ENCODE data around the gene C14orf132. TPM values are rescaled to one million over a fixed set of nuclear protein-coding genes. Genes with fewer than 3 reads are reported as not detected.

Gene C14orf132
- total and polyA plus RNA-seq, 9 of the 15 experiments (the other 6 are each of a cell fraction or from before 2014, with no cell fraction given) = not detected

DNA sequence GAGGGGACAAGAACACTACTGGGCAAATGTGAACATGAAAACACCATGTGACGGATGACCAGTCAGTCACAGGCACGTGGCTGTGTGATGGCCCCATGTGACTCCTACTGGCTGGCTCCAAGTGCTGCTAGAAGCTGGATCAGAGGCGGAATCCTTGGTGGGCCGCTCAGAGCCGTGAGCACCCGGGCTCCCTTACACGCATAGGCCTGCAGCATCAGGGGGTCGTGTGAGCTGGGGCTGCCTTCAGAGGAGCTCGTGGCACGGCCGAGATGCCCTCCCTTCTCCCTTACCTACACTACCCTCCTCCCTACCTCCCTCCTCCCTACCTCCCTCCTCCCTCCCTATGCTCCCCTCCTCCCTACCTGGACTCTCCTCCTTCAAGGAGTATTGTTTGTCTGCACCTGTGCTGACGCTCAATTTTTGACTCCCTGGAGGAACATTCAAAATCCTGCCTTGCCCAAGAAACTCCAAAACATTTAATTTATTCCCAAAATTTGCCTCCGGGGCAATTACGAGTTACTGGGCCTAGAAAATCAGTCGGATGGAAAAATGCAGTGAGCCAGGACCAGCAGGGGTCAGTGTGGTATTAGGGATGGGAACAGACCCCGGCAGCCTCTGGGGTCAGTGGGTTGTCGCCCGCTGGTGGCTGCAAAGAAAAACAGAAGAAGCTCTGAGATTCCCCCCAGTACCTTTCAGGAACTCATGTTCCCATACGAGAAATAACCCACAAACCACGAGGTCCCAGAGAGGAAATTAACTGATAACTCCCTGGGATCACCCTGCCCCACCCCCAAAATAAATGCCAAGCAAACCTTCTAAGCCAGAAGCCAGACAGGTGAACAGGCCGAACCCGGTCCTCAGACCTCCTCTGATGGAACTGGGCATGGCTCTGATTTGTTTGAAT is 61.3 kb downstream of the C14orf132 start (continued):
- TF ChIP-seq, protein P1, sequence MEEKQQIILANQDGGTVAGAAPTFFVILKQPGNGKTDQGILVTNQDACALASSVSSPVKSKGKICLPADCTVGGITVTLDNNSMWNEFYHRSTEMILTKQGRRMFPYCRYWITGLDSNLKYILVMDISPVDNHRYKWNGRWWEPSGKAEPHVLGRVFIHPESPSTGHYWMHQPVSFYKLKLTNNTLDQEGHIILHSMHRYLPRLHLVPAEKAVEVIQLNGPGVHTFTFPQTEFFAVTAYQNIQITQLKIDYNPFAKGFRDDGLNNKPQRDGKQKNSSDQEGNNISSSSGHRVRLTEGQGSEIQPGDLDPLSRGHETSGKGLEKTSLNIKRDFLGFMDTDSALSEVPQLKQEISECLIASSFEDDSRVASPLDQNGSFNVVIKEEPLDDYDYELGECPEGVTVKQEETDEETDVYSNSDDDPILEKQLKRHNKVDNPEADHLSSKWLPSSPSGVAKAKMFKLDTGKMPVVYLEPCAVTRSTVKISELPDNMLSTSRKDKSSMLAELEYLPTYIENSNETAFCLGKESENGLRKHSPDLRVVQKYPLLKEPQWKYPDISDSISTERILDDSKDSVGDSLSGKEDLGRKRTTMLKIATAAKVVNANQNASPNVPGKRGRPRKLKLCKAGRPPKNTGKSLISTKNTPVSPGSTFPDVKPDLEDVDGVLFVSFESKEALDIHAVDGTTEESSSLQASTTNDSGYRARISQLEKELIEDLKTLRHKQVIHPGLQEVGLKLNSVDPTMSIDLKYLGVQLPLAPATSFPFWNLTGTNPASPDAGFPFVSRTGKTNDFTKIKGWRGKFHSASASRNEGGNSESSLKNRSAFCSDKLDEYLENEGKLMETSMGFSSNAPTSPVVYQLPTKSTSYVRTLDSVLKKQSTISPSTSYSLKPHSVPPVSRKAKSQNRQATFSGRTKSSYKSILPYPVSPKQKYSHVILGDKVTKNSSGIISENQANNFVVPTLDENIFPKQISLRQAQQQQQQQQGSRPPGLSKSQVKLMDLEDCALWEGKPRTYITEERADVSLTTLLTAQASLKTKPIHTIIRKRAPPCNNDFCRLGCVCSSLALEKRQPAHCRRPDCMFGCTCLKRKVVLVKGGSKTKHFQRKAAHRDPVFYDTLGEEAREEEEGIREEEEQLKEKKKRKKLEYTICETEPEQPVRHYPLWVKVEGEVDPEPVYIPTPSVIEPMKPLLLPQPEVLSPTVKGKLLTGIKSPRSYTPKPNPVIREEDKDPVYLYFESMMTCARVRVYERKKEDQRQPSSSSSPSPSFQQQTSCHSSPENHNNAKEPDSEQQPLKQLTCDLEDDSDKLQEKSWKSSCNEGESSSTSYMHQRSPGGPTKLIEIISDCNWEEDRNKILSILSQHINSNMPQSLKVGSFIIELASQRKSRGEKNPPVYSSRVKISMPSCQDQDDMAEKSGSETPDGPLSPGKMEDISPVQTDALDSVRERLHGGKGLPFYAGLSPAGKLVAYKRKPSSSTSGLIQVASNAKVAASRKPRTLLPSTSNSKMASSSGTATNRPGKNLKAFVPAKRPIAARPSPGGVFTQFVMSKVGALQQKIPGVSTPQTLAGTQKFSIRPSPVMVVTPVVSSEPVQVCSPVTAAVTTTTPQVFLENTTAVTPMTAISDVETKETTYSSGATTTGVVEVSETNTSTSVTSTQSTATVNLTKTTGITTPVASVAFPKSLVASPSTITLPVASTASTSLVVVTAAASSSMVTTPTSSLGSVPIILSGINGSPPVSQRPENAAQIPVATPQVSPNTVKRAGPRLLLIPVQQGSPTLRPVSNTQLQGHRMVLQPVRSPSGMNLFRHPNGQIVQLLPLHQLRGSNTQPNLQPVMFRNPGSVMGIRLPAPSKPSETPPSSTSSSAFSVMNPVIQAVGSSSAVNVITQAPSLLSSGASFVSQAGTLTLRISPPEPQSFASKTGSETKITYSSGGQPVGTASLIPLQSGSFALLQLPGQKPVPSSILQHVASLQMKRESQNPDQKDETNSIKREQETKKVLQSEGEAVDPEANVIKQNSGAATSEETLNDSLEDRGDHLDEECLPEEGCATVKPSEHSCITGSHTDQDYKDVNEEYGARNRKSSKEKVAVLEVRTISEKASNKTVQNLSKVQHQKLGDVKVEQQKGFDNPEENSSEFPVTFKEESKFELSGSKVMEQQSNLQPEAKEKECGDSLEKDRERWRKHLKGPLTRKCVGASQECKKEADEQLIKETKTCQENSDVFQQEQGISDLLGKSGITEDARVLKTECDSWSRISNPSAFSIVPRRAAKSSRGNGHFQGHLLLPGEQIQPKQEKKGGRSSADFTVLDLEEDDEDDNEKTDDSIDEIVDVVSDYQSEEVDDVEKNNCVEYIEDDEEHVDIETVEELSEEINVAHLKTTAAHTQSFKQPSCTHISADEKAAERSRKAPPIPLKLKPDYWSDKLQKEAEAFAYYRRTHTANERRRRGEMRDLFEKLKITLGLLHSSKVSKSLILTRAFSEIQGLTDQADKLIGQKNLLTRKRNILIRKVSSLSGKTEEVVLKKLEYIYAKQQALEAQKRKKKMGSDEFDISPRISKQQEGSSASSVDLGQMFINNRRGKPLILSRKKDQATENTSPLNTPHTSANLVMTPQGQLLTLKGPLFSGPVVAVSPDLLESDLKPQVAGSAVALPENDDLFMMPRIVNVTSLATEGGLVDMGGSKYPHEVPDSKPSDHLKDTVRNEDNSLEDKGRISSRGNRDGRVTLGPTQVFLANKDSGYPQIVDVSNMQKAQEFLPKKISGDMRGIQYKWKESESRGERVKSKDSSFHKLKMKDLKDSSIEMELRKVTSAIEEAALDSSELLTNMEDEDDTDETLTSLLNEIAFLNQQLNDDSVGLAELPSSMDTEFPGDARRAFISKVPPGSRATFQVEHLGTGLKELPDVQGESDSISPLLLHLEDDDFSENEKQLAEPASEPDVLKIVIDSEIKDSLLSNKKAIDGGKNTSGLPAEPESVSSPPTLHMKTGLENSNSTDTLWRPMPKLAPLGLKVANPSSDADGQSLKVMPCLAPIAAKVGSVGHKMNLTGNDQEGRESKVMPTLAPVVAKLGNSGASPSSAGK (IDR thresholded peaks at IDR 0.05) = peak; percentile 42
- TF ChIP-seq SREBF2 (CRISPR knock-in tag; IDR thresholded peaks at IDR 0.05) (no peak), KLF16 (IDR thresholded peaks at IDR 0.05) (peak; percentile 43; the same call in 1 of the 2 replicates), RB1 (IDR thresholded peaks at IDR 0.05; ENCODE audit: low read depth) (peak; percentile 20; the same call in 1 of the 2 replicates), MYNN (IDR thresholded peaks at IDR 0.05) (no peak), MYNN (CRISPR knock-in tag; IDR thresholded peaks at IDR 0.05) (no peak), TEAD4 (IDR thresholded peaks at IDR 0.05; ENCODE audit: low read length) (no peak), TEAD4 (CRISPR knock-in tag; IDR thresholded peaks at IDR 0.05; ENCODE audit: borderline replicate concordance) (no peak), ZNF780A (CRISPR knock-in tag; IDR thresholded peaks at IDR 0.05) (no peak), ZBED1 (IDR thresholded peaks at IDR 0.05) (no peak), DMBX1 (CRISPR knock-in tag; IDR thresholded peaks at IDR 0.05; ENCODE audit: borderline replicate concordance) (no peak), TFAM (CRISPR knock-in tag; conservative IDR thresholded peaks at IDR 0.05) (no peak), ZZZ3 (IDR thresholded peaks at IDR 0.05) (no peak), ZFP30 (CRISPR knock-in tag; IDR thresholded peaks at IDR 0.05; ENCODE audit: borderline replicate concordance) (no peak)
- TF ChIP-seq, protein P2, sequence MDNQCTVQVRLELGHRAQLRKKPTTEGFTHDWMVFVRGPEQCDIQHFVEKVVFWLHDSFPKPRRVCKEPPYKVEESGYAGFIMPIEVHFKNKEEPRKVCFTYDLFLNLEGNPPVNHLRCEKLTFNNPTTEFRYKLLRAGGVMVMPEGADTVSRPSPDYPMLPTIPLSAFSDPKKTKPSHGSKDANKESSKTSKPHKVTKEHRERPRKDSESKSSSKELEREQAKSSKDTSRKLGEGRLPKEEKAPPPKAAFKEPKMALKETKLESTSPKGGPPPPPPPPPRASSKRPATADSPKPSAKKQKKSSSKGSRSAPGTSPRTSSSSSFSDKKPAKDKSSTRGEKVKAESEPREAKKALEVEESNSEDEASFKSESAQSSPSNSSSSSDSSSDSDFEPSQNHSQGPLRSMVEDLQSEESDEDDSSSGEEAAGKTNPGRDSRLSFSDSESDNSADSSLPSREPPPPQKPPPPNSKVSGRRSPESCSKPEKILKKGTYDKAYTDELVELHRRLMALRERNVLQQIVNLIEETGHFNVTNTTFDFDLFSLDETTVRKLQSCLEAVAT (IDR thresholded peaks at IDR 0.05) = no peak
